HG03575 (cell line): Measurements from ENCODE around the gene DEFB131A.
"Not testable (repeated sequence)": the region's sequence is repeated elsewhere in the genome, so short reads cannot be mapped to it uniquely, and the experiment has no call there.

ENCODE experiments used
- ATAC-seq: cut with Tn5 transposase; IDR thresholded peaks from one replicate; pipeline ENCODE4 v1.9.1; 2021; ENCODE audit not compliant: unreplicated experiment, insufficient number of reproducible peaks, low FRiP score; ENCODE audit errors: extremely low read depth

DEFB131A gene

DNA sequence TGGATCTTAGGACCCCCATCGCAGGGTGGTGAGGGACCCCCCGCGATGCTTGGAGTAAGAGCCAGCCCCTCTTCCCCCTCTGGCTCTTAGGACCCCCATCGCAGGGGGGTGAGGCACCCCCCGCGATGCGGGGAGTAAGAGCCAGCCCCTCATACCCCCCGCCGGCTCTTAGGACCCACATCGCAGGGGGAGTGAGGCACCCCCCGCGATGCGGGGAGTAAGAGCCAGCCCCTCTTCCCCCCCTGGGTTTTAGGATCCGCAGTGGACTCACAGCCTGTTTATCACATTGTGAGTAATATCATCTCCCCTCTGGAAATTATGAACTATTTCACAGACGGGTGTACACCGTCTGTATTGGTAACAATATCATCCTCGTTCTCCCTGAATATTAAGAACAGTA lies 46.8 kb downstream of the DEFB131A start:
- not testable (repeated sequence) for ATAC-seq

DNA sequence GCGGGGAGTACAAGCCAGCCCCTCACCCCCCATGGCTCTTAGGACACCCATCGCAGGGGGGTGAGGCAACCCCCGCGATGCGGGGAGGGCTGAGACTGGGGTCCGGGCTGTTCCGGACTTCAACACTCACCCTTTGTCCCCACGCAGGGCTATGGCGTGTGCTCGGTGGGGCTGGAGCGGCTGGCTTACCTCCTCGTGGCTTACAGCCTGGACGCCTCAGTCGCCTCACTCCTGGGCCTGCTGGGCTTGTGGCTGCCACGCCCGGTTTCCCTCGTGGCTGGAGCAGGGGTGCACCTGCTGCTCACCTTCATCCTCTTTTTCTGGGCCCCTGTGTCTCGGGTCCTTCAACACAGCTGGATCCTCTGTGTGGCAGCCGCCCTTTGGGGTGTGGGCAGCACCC lies 49.4 kb downstream of the DEFB131A start:
- not testable (repeated sequence) for ATAC-seq

DNA sequence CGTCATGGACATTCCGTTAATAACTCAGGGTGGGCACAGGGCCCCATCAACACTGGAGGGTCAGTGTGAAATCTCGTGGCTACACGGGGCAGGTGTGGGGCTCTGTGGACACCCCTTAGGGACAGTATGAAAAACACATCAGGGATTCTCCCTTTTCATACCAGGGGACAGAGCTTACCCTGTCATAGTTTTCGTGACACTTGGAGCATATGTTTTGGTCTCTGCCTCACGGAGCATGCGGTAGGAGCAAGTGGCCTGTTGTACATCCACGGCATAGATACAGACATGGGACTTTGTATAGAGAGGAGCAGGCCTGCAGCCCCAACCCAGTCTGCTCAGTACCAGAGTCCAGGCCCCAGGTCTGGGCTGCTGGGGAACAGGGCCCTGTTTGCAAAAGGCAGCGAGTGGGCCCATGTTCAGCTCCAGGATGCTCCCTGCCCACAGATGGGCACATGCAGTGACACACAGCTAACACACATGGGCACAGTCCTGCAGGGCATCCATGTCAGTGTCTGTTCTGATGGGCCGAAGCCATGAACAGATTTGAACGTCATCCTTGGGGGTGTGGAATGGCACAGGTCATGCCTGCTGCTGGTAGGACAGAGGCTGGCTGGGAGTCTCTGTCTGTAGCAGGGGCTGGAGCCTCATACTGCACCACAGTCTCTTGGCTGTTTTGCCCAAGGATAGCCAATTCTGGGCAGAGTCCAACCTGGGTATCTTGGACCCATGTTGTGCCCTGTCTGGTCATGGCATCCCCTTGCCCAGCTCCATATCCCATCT lies 50.2 kb downstream of the DEFB131A start:
- not testable (repeated sequence) for ATAC-seq

DNA sequence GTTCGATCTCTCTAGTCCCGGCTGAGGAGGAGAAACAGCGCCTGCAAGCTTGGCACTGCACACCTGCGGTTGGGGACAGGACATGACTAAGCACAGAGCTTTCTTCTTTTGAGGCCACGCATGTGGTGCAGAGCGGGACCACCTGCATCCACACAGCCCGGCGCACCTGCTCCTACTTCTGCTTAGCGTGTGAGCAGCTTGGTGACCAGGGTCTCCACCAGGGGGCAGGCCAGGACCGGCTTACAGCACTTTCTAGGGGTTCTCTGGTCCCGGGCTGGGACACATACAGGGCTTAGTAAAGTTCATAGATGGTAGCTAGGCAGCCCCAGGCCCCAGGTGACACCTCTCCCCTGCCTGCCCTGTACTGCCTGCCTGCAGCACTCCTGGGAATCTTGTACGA lies 51.2 kb downstream of the DEFB131A start:
- not testable (repeated sequence) for ATAC-seq

DNA sequence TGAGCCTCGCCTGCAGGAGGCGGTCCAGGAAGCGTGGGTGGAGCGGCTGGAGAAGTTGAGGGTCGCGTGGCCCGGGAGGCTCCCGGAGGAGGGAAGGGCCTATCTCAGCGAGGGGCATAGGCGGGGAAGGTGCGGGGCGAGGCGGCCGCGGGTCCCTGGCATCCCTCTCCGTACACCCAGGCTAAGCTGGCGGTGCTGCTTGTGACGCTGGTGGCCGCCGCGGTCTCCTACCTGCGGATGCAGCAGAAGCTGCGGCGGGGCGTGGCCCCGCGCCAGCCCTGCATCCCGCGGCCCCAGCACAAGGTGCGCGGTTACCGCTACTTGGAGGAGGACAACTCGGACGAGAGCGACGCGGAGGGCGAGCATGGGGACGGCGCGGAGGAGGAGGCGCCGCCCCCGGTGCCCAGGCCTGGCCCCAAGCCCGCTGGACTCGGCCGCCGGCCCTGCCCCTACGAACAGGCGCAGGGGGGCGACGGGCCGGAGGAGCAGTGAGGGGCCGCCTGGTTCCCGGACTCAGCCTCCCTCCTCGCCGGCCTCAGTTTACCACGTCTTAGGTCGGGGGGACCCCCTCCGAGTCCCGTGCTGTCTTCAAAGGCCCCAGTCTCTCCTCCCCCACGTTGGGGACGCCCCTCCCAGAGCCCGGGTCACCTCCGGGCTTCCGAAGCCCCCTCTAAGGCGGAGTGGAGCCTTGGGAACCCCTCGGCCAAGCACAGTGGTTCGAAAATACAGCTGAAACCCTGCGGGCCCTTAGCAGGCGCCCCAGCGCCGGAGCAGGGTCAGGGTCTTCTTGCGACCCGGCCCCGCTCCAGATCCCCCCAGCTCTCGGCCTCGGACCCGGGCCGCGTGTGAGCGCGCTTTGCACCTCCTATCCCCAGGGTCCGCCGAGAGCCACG lies 53.6 kb downstream of the DEFB131A start:
- not testable (repeated sequence) for ATAC-seq

DNA sequence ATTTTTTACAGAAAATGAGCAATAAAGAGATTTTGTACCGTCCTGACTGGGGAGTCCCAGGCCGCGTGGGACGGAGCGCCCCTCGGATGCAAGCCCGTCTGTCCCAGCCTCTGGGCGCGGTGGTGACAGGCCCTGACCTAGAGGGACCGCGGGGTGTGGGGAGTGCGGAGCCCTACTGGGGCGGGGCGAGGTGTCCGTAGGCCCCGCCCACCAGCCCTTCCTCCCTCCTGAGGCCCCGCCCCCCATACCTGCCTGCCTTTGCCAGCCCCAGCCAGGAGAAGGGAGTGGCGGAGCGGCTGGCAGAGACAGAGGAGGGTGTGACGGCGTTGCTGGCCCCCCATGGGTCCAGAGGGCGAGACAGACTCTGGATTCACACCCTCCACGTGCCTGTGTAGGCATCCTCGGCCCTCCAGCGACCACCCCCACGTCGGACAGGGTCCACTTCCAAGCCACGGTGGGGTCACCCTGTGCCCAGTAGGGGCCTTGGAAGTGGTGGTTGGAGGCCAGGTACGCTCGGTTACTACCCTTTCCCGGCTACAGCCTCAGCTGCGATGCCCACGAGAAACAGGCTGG lies 54.3 kb downstream of the DEFB131A start:
- ATAC-seq = not testable (repeated sequence)

DNA sequence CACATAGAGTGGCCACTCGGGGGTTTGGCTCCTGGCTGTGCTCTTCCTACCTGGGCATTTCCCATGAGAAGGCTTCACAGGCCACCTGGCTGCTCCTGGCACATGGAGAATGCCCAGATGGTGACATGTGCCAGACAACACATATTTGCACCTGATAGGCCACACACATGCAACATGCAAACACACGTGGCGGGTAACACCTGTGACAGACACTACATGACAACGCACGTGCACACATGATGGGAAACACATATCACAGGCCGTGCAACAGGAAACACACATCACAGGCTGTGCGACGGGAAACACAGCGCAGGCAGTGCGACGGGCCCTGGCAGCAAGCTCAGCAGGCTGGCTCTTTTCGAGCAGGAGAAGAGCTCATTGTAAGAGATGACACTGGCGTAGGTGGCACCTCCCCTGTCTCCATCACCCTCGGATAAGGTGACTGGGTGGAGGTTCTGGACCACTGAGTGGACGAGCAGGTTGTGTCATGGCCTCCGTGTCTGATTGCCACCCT lies 55.8 kb downstream of the DEFB131A start:
- not testable (repeated sequence) for ATAC-seq
